Measurements from ENCODE around the gene PRRG3. TPM values are rescaled to one million over a fixed set of nuclear protein-coding genes. Genes with fewer than 3 reads are reported as not detected.
"Not testable (repeated sequence)": the region's sequence is repeated elsewhere in the genome, so short reads cannot be mapped to it uniquely, and the experiment has no call there.

PRRG3 gene
- polyA plus RNA-seq (ENCODE audit: insufficient read length), result 37.6 TPM

- peak; percentile 62 for DNase-seq
Measured at GRCh38 chrX:151694661-151695582, at the start of gene PRRG3. PRRG3 (plus strand) TSS chrX:151695458; CDS start chrX:151698815, 3,357 bp downstream.

DNA sequence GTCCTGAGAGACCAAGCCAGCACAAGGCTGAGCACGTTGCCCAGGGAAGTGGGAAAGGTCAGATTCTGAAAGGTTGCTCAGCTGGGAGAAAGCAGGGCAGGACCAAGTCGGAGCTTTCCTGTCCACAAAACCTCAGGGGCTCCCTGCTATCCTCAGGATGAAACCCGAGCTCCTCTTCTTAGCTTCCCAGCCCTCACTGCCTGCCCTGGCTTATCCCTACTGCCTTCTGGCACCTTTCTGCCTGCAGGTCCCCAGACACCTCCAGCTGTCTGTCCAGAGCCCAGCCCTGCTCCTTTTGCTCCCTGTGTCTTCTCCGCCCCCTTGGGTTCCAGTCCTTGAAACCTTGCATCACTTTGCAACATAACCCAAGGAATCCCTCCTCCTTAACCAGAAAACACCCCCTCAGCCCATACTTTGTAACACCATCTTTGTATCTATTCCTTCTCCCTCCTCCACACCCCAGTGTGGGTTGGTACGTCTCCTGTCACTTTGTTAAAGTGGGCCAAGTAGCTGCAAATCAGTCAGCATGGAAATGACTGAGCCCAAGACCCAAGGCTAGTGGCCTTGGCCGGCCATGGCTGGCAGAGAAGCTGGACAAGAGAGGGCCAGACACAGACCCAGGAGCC lies 20.0 kb upstream of the PRRG3 start:
- DNase-seq, result no peak

GRCh38 chrX:151676196-151676595 lies 19.1 kb upstream of the PRRG3 start:
- no peak for DNase-seq

DNA sequence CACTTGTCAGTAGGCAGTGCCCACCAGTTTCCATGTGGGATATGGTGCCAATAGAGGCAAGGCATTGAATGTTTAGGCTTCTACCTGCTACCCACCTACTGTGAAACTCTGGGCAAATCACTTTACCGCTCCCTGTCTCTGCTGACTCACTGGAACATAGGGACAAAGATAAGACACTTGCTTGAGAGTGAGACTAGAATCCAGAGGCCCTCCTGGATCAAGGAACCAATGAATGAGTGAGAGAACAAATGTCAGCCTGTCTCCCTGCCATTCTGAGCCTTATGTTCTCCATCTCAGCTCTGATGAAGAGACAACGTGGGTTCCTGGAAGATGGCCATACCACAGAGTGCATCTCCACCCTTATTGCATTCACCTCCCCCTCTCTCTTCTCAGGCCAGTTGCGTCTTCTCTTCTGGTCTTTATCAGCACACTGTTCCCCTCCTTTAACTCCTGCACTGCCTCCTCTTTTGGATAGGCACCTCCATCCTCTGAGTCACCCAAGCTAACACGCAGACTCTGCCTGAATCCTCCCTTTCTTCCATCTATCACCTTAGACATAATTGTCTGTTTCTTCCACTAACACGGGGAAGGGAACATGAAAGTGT lies 15.4 kb upstream of the PRRG3 start:
- DNase-seq, result no peak

- no peak for DNase-seq
Measured at GRCh38 chrX:151680805-151681204, 14.5 kb upstream of the PRRG3 start.

DNA sequence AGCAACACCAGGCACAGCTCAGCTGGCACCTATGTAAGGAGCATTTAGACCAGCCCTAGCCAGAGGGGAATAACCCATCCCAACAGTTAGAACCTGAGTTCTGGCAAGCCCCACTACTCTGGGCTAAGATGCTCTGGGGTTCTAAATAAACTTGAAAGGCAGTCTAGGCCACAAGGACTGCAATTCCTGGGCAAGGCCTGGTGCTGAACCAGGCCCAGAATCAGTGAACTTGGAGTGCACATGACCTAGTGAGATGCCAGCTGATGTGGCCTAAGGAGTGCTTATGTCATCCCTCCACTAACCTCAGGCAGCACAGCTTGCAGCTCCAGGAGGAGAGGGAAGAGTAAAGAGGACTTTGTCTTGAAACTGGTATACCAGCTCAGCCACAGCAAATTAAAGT lies 7.6 kb upstream of the PRRG3 start:
- DNase-seq, result no peak

DNA sequence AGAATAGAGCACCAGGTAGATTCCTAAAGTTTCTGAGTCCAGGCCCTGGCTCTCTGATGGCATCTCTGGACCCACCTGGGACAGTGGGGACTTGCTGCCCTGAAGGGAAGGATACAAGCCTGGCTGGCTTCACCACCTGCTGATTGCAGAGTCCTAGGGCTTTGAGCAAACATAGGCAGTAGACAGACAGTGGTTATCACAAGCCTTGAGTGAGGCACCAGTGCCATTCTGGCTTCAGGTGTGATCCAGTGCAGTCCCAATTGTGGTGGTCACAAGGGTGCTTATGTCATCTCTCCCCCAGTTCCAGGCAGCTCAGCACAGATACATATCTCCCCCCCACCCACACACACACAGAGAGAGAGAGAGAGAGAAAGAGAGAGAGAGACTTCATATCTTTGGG lies 6.6 kb upstream of the PRRG3 start:
- DNase-seq, result no peak

DNA sequence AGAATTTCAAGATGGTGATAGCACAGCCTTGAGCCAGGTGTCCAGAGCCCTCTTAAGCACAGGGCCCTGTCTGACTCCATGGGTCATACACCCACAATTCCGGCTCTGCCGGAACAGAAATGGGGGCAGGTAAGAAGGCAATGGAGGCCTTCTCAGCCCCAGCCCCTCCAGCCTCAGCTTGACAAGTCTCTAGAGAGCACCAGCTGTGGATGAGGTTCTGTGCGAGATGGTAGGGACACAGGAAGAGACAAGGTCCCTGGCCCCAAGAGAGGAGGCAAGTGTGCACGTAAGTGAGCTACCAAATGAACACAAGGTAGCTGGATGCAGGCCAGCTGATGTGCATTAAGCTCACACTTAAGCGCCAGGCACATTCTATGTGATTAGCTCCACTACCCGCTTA lies 2.4 kb upstream of the PRRG3 start:
- DNase-seq, result no peak

GRCh38 chrX:151694121-151694520 lies 1.1 kb upstream of the PRRG3 start:
- DNase-seq, result no peak

GRCh38 chrX:151695583-151696340 lies 504 bp downstream of the PRRG3 start:
- DNase-seq, result peak; percentile 44

DNA sequence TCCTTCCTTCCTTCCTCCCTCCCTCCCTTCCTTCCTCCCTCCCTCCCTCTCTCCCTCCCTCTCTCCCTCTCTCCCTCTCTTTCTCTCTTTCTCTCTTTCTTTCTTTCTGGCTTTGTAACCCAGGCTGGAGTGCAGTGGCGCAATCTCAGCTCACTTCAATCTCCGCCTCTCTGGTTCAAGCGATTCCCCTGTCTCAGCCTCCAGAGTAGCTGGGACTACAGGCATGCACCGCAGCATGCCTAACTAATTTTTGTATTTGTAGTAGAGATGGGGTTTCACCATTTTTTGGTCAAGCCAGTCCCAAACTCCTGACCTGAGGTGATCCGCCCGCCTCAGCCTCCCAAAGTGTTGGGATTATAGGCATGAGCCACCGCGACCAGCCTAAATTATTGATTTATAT lies 1.8 kb downstream of the PRRG3 start:
- not testable (repeated sequence) for DNase-seq

DNA sequence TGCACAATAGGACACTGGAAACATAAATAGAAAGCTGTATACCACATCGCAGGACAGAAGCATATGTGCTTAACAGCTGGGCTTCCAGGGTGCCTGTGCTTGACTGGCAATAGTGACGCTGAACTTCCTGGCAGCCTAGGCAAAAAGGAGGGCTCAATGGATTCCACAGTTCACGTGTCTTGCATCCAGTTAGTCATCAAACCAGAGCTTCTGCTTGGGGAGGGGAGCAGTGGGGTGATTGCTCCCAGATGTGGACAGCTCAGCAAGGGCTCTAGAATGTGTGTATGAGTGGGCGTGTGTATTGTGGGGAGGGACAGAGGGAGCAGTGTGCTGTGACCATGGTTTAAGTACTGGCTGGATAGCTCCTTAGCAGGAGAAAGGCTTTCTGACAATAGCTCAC lies 2.3 kb downstream of the PRRG3 start:
- DNase-seq, result peak; percentile 81

GRCh38 chrX:151698485-151698884 lies 3.2 kb downstream of the PRRG3 start:
- DNase-seq, result no peak

DNA sequence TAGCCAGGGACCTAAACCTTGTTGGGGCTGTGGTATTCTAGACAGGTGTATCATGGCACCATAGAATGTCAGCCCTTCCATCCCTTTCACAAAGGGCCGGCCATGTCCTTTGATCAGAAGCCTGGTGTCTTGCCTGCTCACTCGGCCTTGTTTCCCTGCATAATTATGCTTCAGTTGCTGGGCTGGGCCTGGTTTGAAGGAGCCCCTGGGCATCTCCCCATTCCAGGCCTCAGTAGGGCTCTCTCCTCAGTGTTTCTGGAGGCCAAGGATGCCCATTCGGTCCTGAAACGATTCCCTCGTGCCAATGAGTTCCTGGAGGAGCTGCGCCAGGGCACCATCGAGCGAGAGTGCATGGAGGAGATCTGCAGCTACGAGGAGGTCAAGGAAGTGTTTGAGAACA lies 4.5 kb downstream of the PRRG3 start:
- DNase-seq, result no peak

DNA sequence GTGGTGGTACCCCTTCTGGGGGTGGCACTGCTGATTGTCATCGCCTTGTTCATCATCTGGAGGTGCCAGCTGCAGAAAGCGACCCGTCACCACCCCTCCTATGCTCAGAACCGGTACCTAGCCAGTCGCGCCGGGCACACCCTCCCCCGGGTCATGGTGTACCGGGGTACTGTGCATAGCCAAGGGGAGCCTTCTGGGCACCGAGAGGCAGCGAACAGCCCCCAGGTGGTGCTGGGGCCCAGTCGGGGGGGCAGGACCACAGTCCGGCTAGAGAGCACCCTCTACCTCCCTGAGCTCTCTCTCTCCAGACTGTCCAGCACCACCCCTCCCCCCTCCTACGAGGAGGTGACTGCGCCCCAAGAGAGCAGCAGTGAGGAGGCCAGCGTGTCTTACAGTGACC lies 5.3 kb downstream of the PRRG3 start:
- DNase-seq, result no peak

- no peak for DNase-seq
Measured at GRCh38 chrX:151701071-151701470, 5.8 kb downstream of the PRRG3 start.

GRCh38 chrX:151701531-151701930 lies 6.3 kb downstream of the PRRG3 start:
- no peak for DNase-seq

DNA sequence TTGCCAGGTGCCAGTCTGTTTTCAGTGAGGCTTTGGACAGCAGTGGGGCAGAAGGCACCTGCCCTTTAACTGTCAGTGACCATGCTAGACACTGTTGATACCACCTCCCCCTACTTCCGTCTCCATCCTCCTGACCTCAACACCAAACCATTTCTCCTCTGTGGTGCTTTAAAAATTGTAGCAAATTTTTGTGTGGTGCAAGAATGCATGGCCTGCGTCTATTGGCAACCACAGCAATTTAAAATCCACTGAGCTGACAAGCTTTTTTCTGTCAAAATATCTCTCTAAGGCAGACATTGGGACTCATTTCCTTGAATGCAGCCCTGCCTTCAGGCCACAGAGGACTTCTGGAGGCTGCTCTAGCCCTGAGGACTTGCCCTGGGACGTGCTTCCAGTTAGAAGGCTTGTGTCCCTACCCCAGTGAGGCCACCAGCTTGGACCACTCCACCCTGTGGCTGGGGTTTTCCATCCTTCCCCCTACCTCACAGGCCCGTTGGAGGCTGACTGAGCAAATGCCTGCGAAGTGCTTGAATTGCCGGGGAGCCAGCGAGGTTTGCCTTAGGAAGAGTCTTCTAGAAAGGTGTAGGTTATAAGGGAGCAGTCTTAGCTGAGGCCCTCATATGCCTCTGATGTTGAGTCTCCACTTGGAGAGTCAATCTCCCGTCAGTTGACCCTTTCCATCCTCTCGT lies 6.9 kb downstream of the PRRG3 start:
- no peak for DNase-seq

- DNase-seq, result no peak
Measured at GRCh38 chrX:151702741-151703340, 7.6 kb downstream of the PRRG3 start.

DNA sequence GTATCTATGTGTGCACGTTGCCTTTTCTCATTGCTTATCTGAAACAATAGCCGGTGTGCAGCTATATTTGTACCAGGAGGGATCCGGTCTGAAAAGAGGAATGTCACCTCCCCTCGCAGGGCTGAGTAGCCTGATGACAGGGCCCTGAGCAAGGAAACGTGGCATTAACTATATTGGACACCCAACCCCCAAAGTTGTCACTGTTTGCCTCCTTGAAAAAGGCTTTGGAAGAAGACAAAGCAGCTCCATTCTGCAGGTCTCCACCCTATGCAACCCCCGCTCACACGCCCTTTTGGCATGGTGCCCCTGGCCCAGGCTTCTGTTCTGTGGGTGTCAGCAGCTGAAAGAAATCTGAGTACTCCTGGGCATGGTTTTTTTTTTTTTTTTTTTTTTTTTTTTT lies 8.2 kb downstream of the PRRG3 start:
- DNase-seq, result peak; percentile 75

GRCh38 chrX:151704041-151704663 lies 8.9 kb downstream of the PRRG3 start:
- DNase-seq, result no peak

Data from hindlimb muscle (tissue), 1 donor.